Nucleus accumbens (tissue), 56 donors: ENCODE results near the gene PRTN3.
"Not testable (repeated sequence)": the region's sequence is repeated elsewhere in the genome, so short reads cannot be mapped to it uniquely, and the experiment has no call there.

Source experiments
- DNase-seq, 56 donors: peaks; one replicate each; lab custom pipeline; 2025; lab: John Stamatoyannopoulos, UW

PRTN3 gene

GRCh38 chr19:876780-877314 lies 36.0 kb downstream of the PRTN3 start:
- no peak for DNase-seq

- peak in 1 of 56 donors; percentile 14 for DNase-seq
These were observed 37.3 kb downstream of the PRTN3 start for GRCh38 chr19:877992-878660.

GRCh38 chr19:878751-879561 lies 38.2 kb downstream of the PRTN3 start:
- peak in 8 of 56 donors; percentile 14 to 42 (median 27) for DNase-seq

- peak in 1 of 56 donors; percentile 13 for DNase-seq
These were observed 39.1 kb downstream of the PRTN3 start for GRCh38 chr19:879711-880438.

- DNase-seq = no peak
These were observed 40.7 kb downstream of the PRTN3 start for GRCh38 chr19:881385-882071.

- DNase-seq = no peak
These were observed 42.2 kb downstream of the PRTN3 start for GRCh38 chr19:882871-883497.

- no peak for DNase-seq
These were observed 42.9 kb downstream of the PRTN3 start for GRCh38 chr19:883661-884211.

GRCh38 chr19:884420-885211 lies 43.8 kb downstream of the PRTN3 start:
- DNase-seq = no peak

- no peak for DNase-seq
These were observed 44.9 kb downstream of the PRTN3 start for GRCh38 chr19:885536-886224.

GRCh38 chr19:887072-887471 lies 46.3 kb downstream of the PRTN3 start:
- no peak for DNase-seq

GRCh38 chr19:887599-887998 lies 46.8 kb downstream of the PRTN3 start:
- DNase-seq = no peak

- no peak for DNase-seq
These were observed 48.0 kb downstream of the PRTN3 start for GRCh38 chr19:888581-889385.

- DNase-seq = no peak
These were observed 49.0 kb downstream of the PRTN3 start for GRCh38 chr19:889662-890295.

- no peak for DNase-seq
These were observed 50.0 kb downstream of the PRTN3 start for GRCh38 chr19:890831-891230.

GRCh38 chr19:891421-892200 lies 50.8 kb downstream of the PRTN3 start:
- not testable (repeated sequence) for DNase-seq
